Prostate gland (tissue), 2 donors: Measurements from ENCODE around the gene AFF3. TPM values are rescaled to one million over a fixed set of nuclear protein-coding genes. Genes with fewer than 3 reads are reported as not detected.

Experiments used
- DNase-seq: peaks from one replicate; pipeline ENCODE4 v3.0.0-alpha.2; 2019; ENCODE audit warnings: low spot score
- H3K27ac ChIP-seq, 2 donors: fragments of 200-600 bp; sonication (generic); 2 replicates each; pipeline ENCODE4 v1.5.1; 2017 to 2019
- H3K27me3 ChIP-seq: fragments of 200-600 bp; sonication (generic); replicated peaks from 2 replicates; pipeline ENCODE4 v1.5.1; 2019; ENCODE audit not compliant: insufficient read depth
- H3K36me3 ChIP-seq, 2 donors: fragments of 200-600 bp; sonication (generic); 1 replicate in 1 of 2; 2 replicates in 1 of 2; pipeline versions ENCODE4 v1.5.1 to v1.8.1; 2017 to 2019
- H3K4me1 ChIP-seq: fragments of 200-600 bp; sonication (generic); replicated peaks from 2 replicates; pipeline ENCODE4 v1.5.1; 2019
- H3K4me3 ChIP-seq, 2 donors: fragments of 200-600 bp; sonication (generic); 2 replicates each; pipeline ENCODE4 v1.5.1; 2017 to 2019
- H3K9me3 ChIP-seq: fragments of 200-600 bp; sonication (generic); 2 replicates; pipeline ENCODE4 v1.5.1; 2017
- CTCF ChIP-seq, 4 experiments: fragments of 200-600 bp in 2 of 4; fragments of 450-650 bp in 2 of 4; sonication (generic) in 2 of 4; IDR thresholded peaks; 1 replicate in 3 of 4; 2 replicates in 1 of 4; pipeline ENCODE4 v1.5.1; 2016 to 2019; ENCODE audit warnings: antibody characterized with exemption in 4 of 4, mild to moderate bottlenecking in 2 of 4, moderate library complexity in 2 of 4
- POLR2A ChIP-seq: fragments of 450-650 bp; IDR thresholded peaks from one replicate; pipeline ENCODE4 v1.6.1; 2016; ENCODE audit warnings: antibody characterized with exemption, mild to moderate bottlenecking
- POLR2AphosphoS5 ChIP-seq: sonication (generic); formaldehyde crosslinking; IDR thresholded peaks from one replicate; pipeline ENCODE4 v1.6.1; 2017; ENCODE audit warnings: antibody characterized with exemption
- WGBS: methylation state at CpG from one replicate; pipeline ENCODE4 v1.1.5; 2018; 5-methylcytosine and 5-hydroxymethylcytosine counted together
- intact Hi-C: fragments of 100-400 bp; cut with DNase I; formaldehyde crosslinking; loops from one replicate; pipeline ENCODE4 v1.14.2; 2022
- total RNA-seq, 2 donors: library from RNA; depleted of rRNA; stranded (reverse); fragments of >200 nt; gene quantifications; one replicate each; pipeline ENCODE4 v1.1.0, GENCODE V29; 2016

AFF3 gene
- total RNA-seq, 2 donors from 2014 or later = 74.4 to 113 TPM

GRCh38 chr2:99771681-99772333 lies 370.6 kb downstream of the AFF3 start:
- H3K36me3 ChIP-seq = no peaks in the 10 kb centered on the region
- 87% methylated on average over 13 of the region's 13 CpGs for WGBS
- DNase-seq = no peak
- H3K27me3 ChIP-seq = no peaks in the 10 kb centered on the region
- no peaks in the 10 kb centered on the region for H3K4me1 ChIP-seq
- H3K4me3 ChIP-seq = no peak overlapping the region
- H3K9me3 ChIP-seq = no peaks in the 10 kb centered on the region
- TF ChIP-seq CTCF (IDR thresholded peaks at IDR 0.05) = no peak
- no peak for TF ChIP-seq POLR2AphosphoS5
- TF ChIP-seq POLR2A = no peak
- H3K27ac ChIP-seq = no peak overlapping the region
- intact Hi-C loops = no loop called here

- no peaks in the 10 kb centered on the region for H3K36me3 ChIP-seq
- no peak overlapping the region for H3K4me3 ChIP-seq
- H3K27ac ChIP-seq = no peak overlapping the region
- no peaks in the 10 kb centered on the region for H3K27me3 ChIP-seq
- no peaks in the 10 kb centered on the region for H3K9me3 ChIP-seq
- intact Hi-C loops = no loop called here
- TF ChIP-seq POLR2AphosphoS5 = no peak
- TF ChIP-seq CTCF (IDR thresholded peaks at IDR 0.05) = no peak
- TF ChIP-seq POLR2A = no peak
- no peaks in the 10 kb centered on the region for H3K4me1 ChIP-seq
- 43% methylated on average over 2 of the region's 2 CpGs for WGBS
- no peak for DNase-seq
These were observed 371.5 kb downstream of the AFF3 start for GRCh38 chr2:99770876-99771275.

- Histone ChIP-seq H3K27ac (no peak overlapping the region), H3K4me3 (no peak overlapping the region), H3K27me3 (no peaks in the 10 kb centered on the region), H3K4me1 (no peaks in the 10 kb centered on the region), H3K36me3 (no peaks in the 10 kb centered on the region), H3K9me3 (no peaks in the 10 kb centered on the region)
- no peak for DNase-seq
- 62% methylated on average over 4 of the region's 4 CpGs for WGBS
- intact Hi-C loops = no loop called here
- TF ChIP-seq POLR2A (no peak), POLR2AphosphoS5 (no peak), CTCF (IDR thresholded peaks at IDR 0.05) (no peak)
These were observed 376.6 kb downstream of the AFF3 start for GRCh38 chr2:99765731-99766318.

- no peak for TF ChIP-seq POLR2A
- H3K36me3 ChIP-seq = no peaks in the 10 kb centered on the region
- no peak for DNase-seq
- H3K27ac ChIP-seq = no peak overlapping the region
- H3K4me3 ChIP-seq = no peak overlapping the region
- intact Hi-C loops = no loop called here
- no peaks in the 10 kb centered on the region for H3K9me3 ChIP-seq
- no peaks in the 10 kb centered on the region for H3K4me1 ChIP-seq
- 95% methylated on average over 6 of the region's 6 CpGs for WGBS
- H3K27me3 ChIP-seq = no peaks in the 10 kb centered on the region
These were observed 378.6 kb downstream of the AFF3 start for GRCh38 chr2:99763764-99764163.

GRCh38 chr2:99762714-99763113 lies 379.7 kb downstream of the AFF3 start:
- WGBS = 86% methylated on average over 7 of the region's 7 CpGs
- intact Hi-C loops = no loop called here

More at GRCh38 chr2:99762714-99763113, 379.7 kb downstream of the AFF3 start:
- Histone ChIP-seq H3K27me3 (no peaks in the 10 kb centered on the region), H3K36me3 (no peaks in the 10 kb centered on the region), H3K4me1 (no peaks in the 10 kb centered on the region), H3K4me3 (no peak overlapping the region), H3K27ac (no peak overlapping the region), H3K9me3 (no peaks in the 10 kb centered on the region)
- no peak for DNase-seq
- TF ChIP-seq POLR2AphosphoS5 (no peak), POLR2A (no peak), CTCF (IDR thresholded peaks at IDR 0.05) (no peak)
